ENCODE results near the gene SYTL5.

SYTL5 gene

DNA sequence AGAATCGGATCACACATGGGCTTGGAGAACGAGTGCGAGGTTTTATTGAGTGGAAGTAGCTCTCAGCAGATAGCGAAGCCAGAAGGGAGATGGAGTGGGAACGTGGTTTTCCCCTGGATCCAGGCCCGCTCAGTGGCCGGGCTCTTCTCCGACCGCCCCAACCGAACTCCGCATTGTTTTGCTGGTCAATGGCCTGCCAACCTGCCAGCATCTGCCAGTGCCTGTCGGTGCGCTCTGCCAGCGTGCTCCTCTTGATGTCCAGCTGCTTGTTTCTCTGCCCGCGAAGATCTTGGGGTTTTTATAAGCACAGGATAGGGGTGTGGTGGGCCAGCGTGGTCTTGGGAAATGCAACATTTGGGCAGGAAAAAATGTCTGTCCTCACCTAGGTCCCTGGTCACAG lies 5.6 kb upstream of the SYTL5 start:
- Mint-ChIP-seq H3K4me1 (no peaks in the 10 kb centered on the region), H3K9me3 (peaks cover 56% of the 10 kb centered on the region), H3K36me3 (ENCODE audit: low read depth) (peaks cover 8% of the 10 kb centered on the region), H3K27me3 (ENCODE audit: low read depth, poor library complexity) (no peaks in the 10 kb centered on the region), H3K27ac (no peak overlapping the region), H3K4me3 (no peak overlapping the region)
- no peak for DNase-seq
- TF ChIP-seq CTCF (IDR thresholded peaks at IDR 0.05): no peak

- no peak overlapping the region for H3K4me3 Mint-ChIP-seq
These were observed 2.3 kb upstream of the SYTL5 start for GRCh38 chrX:38004046-38004445.

DNA sequence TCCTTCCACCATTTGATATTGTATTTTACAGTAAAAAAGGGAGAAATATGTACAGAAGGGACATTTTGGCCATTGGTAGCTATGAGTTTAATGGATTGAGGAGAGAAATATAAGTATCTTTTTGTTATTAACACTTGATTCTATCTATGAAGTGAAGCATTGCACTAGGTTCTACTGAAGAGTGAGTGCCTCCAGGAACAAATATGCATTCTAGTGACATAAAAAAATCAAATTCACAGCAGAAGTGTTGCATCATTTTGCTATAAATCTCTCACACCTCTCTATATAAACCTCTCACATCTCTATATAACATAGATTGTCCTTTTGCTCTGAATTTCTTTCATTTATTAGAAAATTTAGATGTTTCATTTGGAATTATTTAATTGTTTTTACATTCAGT lies 425 bp downstream of the SYTL5 start:
- no peak for TF ChIP-seq CTCF (IDR thresholded peaks at IDR 0.05)
- Mint-ChIP-seq H3K9me3 (peaks cover 45% of the 10 kb centered on the region), H3K36me3 (ENCODE audit: low read depth) (peaks cover 8% of the 10 kb centered on the region), H3K27me3 (ENCODE audit: low read depth, poor library complexity) (no peaks in the 10 kb centered on the region), H3K4me1 (no peaks in the 10 kb centered on the region), H3K4me3 (no peak overlapping the region), H3K27ac (no peak overlapping the region)
- DNase-seq: no peak

More at GRCh38 chrX:38004046-38004445, 2.3 kb upstream of the SYTL5 start:
- H3K36me3 Mint-ChIP-seq (ENCODE audit: low read depth): peaks cover 8% of the 10 kb centered on the region
- TF ChIP-seq CTCF (IDR thresholded peaks at IDR 0.05): no peak
- DNase-seq: no peak
- peaks cover 55% of the 10 kb centered on the region for H3K9me3 Mint-ChIP-seq
- H3K27ac Mint-ChIP-seq: no peak overlapping the region
- H3K4me1 Mint-ChIP-seq: no peaks in the 10 kb centered on the region
- no peaks in the 10 kb centered on the region for H3K27me3 Mint-ChIP-seq (ENCODE audit: low read depth, poor library complexity)

- Mint-ChIP-seq H3K4me1 (no peaks in the 10 kb centered on the region), H3K4me3 (no peak overlapping the region)
- TF ChIP-seq CTCF (IDR thresholded peaks at IDR 0.05): no peak
These were observed 2.3 kb downstream of the SYTL5 start for GRCh38 chrX:38008658-38009057.

GRCh38 chrX:38009641-38010040 lies 3.3 kb downstream of the SYTL5 start:
- H3K27me3 Mint-ChIP-seq (ENCODE audit: low read depth, poor library complexity): no peaks in the 10 kb centered on the region
- peaks cover 25% of the 10 kb centered on the region for H3K9me3 Mint-ChIP-seq
- no peaks in the 10 kb centered on the region for H3K4me1 Mint-ChIP-seq
- no peak for DNase-seq
- peaks cover under 1% of the 10 kb centered on the region for H3K36me3 Mint-ChIP-seq (ENCODE audit: low read depth)
- TF ChIP-seq CTCF (IDR thresholded peaks at IDR 0.05): no peak
- H3K4me3 Mint-ChIP-seq: no peak overlapping the region
- H3K27ac Mint-ChIP-seq: no peak overlapping the region

More at GRCh38 chrX:38008658-38009057, 2.3 kb downstream of the SYTL5 start:
- no peaks in the 10 kb centered on the region for H3K27me3 Mint-ChIP-seq (ENCODE audit: low read depth, poor library complexity)
- DNase-seq: no peak
- H3K36me3 Mint-ChIP-seq (ENCODE audit: low read depth): peaks cover 8% of the 10 kb centered on the region
- no peak overlapping the region for H3K27ac Mint-ChIP-seq
- peaks cover 35% of the 10 kb centered on the region for H3K9me3 Mint-ChIP-seq

DNA sequence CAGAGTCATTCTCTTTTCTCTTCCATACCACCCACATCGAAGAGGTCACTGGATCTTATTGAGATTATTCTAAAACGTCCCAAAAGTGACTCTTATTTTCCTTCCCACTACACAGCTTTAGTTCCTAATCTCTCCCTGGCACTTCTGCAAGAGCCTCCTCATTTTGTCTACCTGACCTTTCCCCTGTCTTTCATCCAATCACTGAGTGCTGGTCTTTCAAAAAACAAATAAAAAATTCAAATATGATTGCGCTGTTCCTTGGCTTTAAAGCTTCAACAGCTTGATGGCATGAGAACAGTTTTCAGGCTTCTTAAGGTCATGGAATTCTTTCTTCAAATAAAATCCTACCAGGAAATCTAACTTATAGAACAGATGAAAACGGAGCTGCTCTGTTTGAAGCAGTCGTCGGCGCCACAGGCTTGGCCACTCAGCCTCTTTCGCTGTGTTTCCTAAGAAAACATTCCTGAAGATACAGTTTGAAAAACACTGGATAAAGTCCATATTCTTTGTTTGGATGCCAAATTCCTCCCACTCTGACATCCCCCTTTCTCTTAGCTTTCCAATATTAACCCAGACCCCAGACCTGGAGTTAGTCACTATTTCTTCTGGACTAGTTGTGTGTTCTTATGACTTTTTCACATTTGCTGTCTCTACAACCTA lies 12.5 kb downstream of the SYTL5 start:
- Mint-ChIP-seq H3K4me1 (peaks cover 4% of the 10 kb centered on the region), H3K27ac (no peak overlapping the region), H3K36me3 (ENCODE audit: low read depth) (no peaks in the 10 kb centered on the region), H3K4me3 (no peak overlapping the region), H3K9me3 (peaks cover 19% of the 10 kb centered on the region), H3K27me3 (ENCODE audit: low read depth, poor library complexity) (no peaks in the 10 kb centered on the region)
- DNase-seq: no peak
- TF ChIP-seq CTCF (IDR thresholded peaks at IDR 0.05): no peak
